Astrocyte of the hippocampus (primary cell): Measurements from ENCODE around the gene SPPL2B.
"Not testable (repeated sequence)": the region's sequence is repeated elsewhere in the genome, so short reads cannot be mapped to it uniquely, and the experiment has no call there.

Source experiments
- DNase-seq: peaks from one replicate; pipeline ENCODE4 v3.0.0; 2011; ENCODE audit warnings: low read depth, low spot score

SPPL2B gene

GRCh38 chr19:2381148-2381820 is 52.8 kb downstream of the SPPL2B start:
- DNase-seq: peak; percentile 43

GRCh38 chr19:2382530-2383222 is 54.2 kb downstream of the SPPL2B start:
- DNase-seq: no peak

- peak; percentile 61 for DNase-seq
These were observed 56.7 kb downstream of the SPPL2B start for GRCh38 chr19:2385053-2385721.

- DNase-seq: no peak
These were observed 59.1 kb downstream of the SPPL2B start for GRCh38 chr19:2387367-2388288.

GRCh38 chr19:2389594-2389993 is 61.1 kb downstream of the SPPL2B start:
- no peak for DNase-seq

GRCh38 chr19:2391118-2391725 is 62.7 kb downstream of the SPPL2B start:
- DNase-seq: peak; percentile 77

- no peak for DNase-seq
These were observed 63.9 kb downstream of the SPPL2B start for GRCh38 chr19:2392366-2392765.

- DNase-seq: not testable (repeated sequence)
These were observed 64.4 kb downstream of the SPPL2B start for GRCh38 chr19:2392899-2393298.

- DNase-seq: no peak
These were observed 65.6 kb downstream of the SPPL2B start for GRCh38 chr19:2394054-2394441.

- DNase-seq: no peak
These were observed 66.2 kb downstream of the SPPL2B start for GRCh38 chr19:2394442-2395292.

GRCh38 chr19:2395293-2395829 is 66.9 kb downstream of the SPPL2B start:
- not testable (repeated sequence) for DNase-seq

- DNase-seq: not testable (repeated sequence)
These were observed 68.7 kb downstream of the SPPL2B start for GRCh38 chr19:2397173-2397572.

- DNase-seq: no peak
These were observed 70.3 kb downstream of the SPPL2B start for GRCh38 chr19:2398735-2399305.

GRCh38 chr19:2399582-2399981 is 71.1 kb downstream of the SPPL2B start:
- no peak for DNase-seq
